GM21528 (cell line): ENCODE measurements around the gene PDCD6IP.
"Not testable (repeated sequence)": the region's sequence is repeated elsewhere in the genome, so short reads cannot be mapped to it uniquely, and the experiment has no call there.

Experiments used
- ATAC-seq: cut with Tn5 transposase; IDR thresholded peaks from one replicate; pipeline ENCODE4 v1.9.1; 2021; ENCODE audit warnings: mild to moderate bottlenecking, moderate library complexity; ENCODE audit not compliant: unreplicated experiment, low FRiP score

Gene PDCD6IP

GRCh38 chr3:33848624-33849347 lies 50.4 kb downstream of the PDCD6IP start:
- ATAC-seq: no peak

GRCh38 chr3:33850599-33850998 lies 52.2 kb downstream of the PDCD6IP start:
- not testable (repeated sequence) for ATAC-seq

GRCh38 chr3:33855407-33855806 lies 57.0 kb downstream of the PDCD6IP start:
- ATAC-seq: not testable (repeated sequence)

- no peak for ATAC-seq
Observed at GRCh38 chr3:33855884-33856546, 57.6 kb downstream of the PDCD6IP start.

- ATAC-seq: not testable (repeated sequence)
Observed at GRCh38 chr3:33857701-33858100, 59.3 kb downstream of the PDCD6IP start.

- ATAC-seq: no peak
Observed at GRCh38 chr3:33858131-33858530, 59.7 kb downstream of the PDCD6IP start.

- no peak for ATAC-seq
Observed at GRCh38 chr3:33860373-33861050, 62.1 kb downstream of the PDCD6IP start.

GRCh38 chr3:33865133-33865532 lies 66.7 kb downstream of the PDCD6IP start:
- ATAC-seq: no peak

GRCh38 chr3:33868309-33868708 lies 69.9 kb downstream of the PDCD6IP start:
- no peak for ATAC-seq

- no peak for ATAC-seq
Observed at GRCh38 chr3:33869977-33870376, 71.5 kb downstream of the PDCD6IP start.

- no peak for ATAC-seq
Observed at GRCh38 chr3:33874815-33875214, 76.4 kb downstream of the PDCD6IP start.

- ATAC-seq: no peak
Observed at GRCh38 chr3:33875680-33876079, 77.2 kb downstream of the PDCD6IP start.

- no peak for ATAC-seq
Observed at GRCh38 chr3:33877187-33877586, 78.8 kb downstream of the PDCD6IP start.

GRCh38 chr3:33879540-33879939 lies 81.1 kb downstream of the PDCD6IP start:
- ATAC-seq: no peak

- no peak for ATAC-seq
Observed at GRCh38 chr3:33881156-33882064, 83.0 kb downstream of the PDCD6IP start.

- no peak for ATAC-seq
Observed at GRCh38 chr3:33882296-33882695, 83.9 kb downstream of the PDCD6IP start.

- peak; percentile 48 for ATAC-seq
Observed at GRCh38 chr3:33883538-33883950, 85.1 kb downstream of the PDCD6IP start.

GRCh38 chr3:33883951-33884561 lies 85.6 kb downstream of the PDCD6IP start:
- ATAC-seq: no peak

GRCh38 chr3:33884701-33885100 lies 86.3 kb downstream of the PDCD6IP start:
- ATAC-seq: no peak

GRCh38 chr3:33885496-33885895 lies 87.1 kb downstream of the PDCD6IP start:
- no peak for ATAC-seq
